Mesothelial cell of epicardium (in vitro differentiated cells): ENCODE measurements around the gene FOXD2. TPM values are rescaled to one million over a fixed set of nuclear protein-coding genes. Genes with fewer than 3 reads are reported as not detected.

ENCODE experiments used
- DNase-seq, 2 experiments: peaks; one replicate each; pipeline ENCODE4 v3.0.0; 2021; ENCODE audit warnings: low spot score in 2 of 2; ENCODE audit not compliant: unreplicated experiment in 2 of 2
- H3K27ac Mint-ChIP-seq: 2 replicates; pipeline ENCODE4 v1.8.0; 2021; ENCODE audit warnings: mixed read lengths
- H3K27me3 Mint-ChIP-seq: 2 replicates; pipeline ENCODE4 v1.8.0; 2021; ENCODE audit warnings: low read depth, mixed read lengths
- H3K36me3 Mint-ChIP-seq: 2 replicates; pipeline ENCODE4 v1.8.0; 2021; ENCODE audit warnings: mixed read lengths
- H3K4me1 Mint-ChIP-seq: 2 replicates; pipeline ENCODE4 v1.8.0; 2021; ENCODE audit warnings: mixed read lengths
- H3K4me3 Mint-ChIP-seq: 2 replicates; pipeline ENCODE4 v1.8.0; 2021; ENCODE audit warnings: mild to moderate bottlenecking, moderate library complexity, mixed read lengths
- H3K9me3 Mint-ChIP-seq: 2 replicates; pipeline ENCODE4 v1.8.0; 2021; ENCODE audit warnings: mixed read lengths
- total RNA-seq: library from RNA; stranded (reverse); gene quantifications from 3 replicates; pipeline ENCODE4 v1.2.1, GENCODE V29; 2021
- TF ChIP-seq, protein P1 (sequence below): fragments of 200-600 bp; sonication (generic); IDR thresholded peaks from one replicate; pipeline ENCODE4 v1.5.0; 2021; ENCODE audit warnings: antibody characterized with exemption; ENCODE audit not compliant: unreplicated experiment

The FOXD2 gene
- total RNA-seq, 1 donor from 2014 or later, result 0.98 TPM

DNA sequence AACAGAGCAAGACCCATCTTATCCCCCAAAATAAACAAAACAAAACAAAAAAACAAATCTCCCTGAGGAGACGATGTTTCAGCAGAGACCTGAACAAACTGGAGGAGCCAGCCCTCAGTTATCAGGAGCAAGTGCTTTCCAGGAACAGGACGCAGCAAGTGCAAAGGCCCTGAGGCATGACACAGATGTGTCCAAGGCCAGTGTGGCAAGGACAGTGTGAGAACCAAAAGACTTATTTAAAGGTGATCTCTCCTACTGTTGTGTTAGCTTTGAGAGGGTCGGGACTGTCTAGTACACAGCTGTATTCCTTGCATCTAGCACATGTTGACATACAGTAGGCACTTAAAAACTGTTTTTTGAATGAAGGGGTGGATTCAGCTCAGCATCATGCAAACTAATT, 48.0 kb downstream of the FOXD2 start:
- TF ChIP-seq, protein P1, sequence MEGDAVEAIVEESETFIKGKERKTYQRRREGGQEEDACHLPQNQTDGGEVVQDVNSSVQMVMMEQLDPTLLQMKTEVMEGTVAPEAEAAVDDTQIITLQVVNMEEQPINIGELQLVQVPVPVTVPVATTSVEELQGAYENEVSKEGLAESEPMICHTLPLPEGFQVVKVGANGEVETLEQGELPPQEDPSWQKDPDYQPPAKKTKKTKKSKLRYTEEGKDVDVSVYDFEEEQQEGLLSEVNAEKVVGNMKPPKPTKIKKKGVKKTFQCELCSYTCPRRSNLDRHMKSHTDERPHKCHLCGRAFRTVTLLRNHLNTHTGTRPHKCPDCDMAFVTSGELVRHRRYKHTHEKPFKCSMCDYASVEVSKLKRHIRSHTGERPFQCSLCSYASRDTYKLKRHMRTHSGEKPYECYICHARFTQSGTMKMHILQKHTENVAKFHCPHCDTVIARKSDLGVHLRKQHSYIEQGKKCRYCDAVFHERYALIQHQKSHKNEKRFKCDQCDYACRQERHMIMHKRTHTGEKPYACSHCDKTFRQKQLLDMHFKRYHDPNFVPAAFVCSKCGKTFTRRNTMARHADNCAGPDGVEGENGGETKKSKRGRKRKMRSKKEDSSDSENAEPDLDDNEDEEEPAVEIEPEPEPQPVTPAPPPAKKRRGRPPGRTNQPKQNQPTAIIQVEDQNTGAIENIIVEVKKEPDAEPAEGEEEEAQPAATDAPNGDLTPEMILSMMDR, result no peak
- H3K4me1 Mint-ChIP-seq, result no peaks in the 10 kb centered on the region

DNA sequence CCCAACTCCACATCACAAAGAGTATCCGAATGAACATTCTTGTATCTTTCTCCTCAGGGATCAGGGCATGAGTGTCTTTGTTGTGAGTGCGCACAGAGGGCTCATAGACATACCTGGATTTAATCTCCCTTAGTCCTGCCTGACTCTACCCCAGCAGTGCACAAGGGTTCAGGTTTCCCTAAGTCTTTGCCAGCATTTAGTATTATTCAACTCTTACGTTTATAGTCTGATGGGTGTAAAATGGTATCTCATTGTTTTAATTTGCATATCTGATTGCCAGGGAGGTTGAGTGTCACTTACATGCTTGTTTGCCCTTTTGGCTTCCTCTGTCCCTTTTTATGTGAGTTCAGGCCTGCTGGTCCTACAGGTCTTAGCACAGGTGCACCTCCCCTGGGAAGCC, 49.5 kb downstream of the FOXD2 start:
- Mint-ChIP-seq H3K27ac (no peak overlapping the region), H3K4me3 (no peak overlapping the region), H3K27me3 (peaks cover 26% of the 10 kb centered on the region), H3K4me1 (no peaks in the 10 kb centered on the region), H3K36me3 (no peaks in the 10 kb centered on the region), H3K9me3 (no peaks in the 10 kb centered on the region)
- DNase-seq, result no peak
- TF ChIP-seq, protein P1, result no peak

More for the DNA sequence above, 48.0 kb downstream of the FOXD2 start:
- Mint-ChIP-seq H3K27me3 (peaks cover 41% of the 10 kb centered on the region), H3K9me3 (no peaks in the 10 kb centered on the region), H3K4me3 (no peak overlapping the region), H3K27ac (no peak overlapping the region), H3K36me3 (no peaks in the 10 kb centered on the region)
- no peak for DNase-seq

DNA sequence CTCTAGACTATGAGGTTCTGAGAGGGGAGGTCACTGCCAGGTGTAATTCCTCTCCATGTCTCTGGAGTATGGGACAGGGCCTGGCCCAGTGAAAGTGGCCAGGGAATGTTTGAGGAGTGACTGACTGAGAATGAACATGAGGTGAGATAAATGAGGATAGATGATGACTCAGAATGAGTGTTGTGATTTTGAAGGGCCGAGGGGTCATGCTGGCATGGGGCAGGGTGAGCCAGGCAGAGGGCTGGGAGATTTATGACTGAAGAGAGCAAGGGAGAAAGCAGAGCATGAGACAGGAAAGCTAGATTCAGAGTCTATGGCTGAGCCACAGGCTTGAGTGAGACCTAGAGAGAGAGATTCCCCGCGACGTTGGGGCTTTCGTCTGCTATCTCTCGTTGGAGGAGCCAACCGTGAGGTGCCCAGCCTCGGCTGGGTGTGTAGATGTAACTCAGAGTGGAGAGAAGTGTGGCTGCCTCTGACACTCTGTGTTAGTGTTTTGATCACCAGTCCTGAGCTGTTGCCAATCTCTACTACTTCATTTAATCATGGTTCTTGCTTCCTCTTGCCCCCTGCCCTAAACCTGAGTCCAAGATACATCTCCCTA, 50.1 kb downstream of the FOXD2 start:
- peaks cover 20% of the 10 kb centered on the region for H3K27me3 Mint-ChIP-seq
- H3K4me3 Mint-ChIP-seq, result no peak overlapping the region
- no peaks in the 10 kb centered on the region for H3K4me1 Mint-ChIP-seq
- DNase-seq, result no peak
- H3K9me3 Mint-ChIP-seq, result no peaks in the 10 kb centered on the region
- TF ChIP-seq, protein P1, result no peak
- no peaks in the 10 kb centered on the region for H3K36me3 Mint-ChIP-seq
- no peak overlapping the region for H3K27ac Mint-ChIP-seq

Other genes with a start within 250 kb of the FOXD2 start
- gene PDZK1IP1, start 248.0 kb upstream of the FOXD2 start, total RNA-seq, result not detected in 3 replicates
- gene TAL1, start 205.8 kb upstream of the FOXD2 start, total RNA-seq, result 0.09 to 0.24 TPM in 2 of 3 replicates, not detected in the other
- gene STIL, start 123.9 kb upstream of the FOXD2 start, total RNA-seq, result 10.2 to 12.4 TPM (median 12.3 TPM) in 3 replicates
- gene CMPK1, start 104.3 kb upstream of the FOXD2 start, total RNA-seq, result 36.9 to 41.2 TPM (median 39.2 TPM) in 3 replicates
- gene FOXE3, start 21.8 kb upstream of the FOXD2 start, total RNA-seq, result not detected in 3 replicates